ENCODE measurements around the gene MED13L.
A peak's percentile ranks its signal among the peaks of the same experiment; 100 is the strongest.

The MED13L gene

DNA sequence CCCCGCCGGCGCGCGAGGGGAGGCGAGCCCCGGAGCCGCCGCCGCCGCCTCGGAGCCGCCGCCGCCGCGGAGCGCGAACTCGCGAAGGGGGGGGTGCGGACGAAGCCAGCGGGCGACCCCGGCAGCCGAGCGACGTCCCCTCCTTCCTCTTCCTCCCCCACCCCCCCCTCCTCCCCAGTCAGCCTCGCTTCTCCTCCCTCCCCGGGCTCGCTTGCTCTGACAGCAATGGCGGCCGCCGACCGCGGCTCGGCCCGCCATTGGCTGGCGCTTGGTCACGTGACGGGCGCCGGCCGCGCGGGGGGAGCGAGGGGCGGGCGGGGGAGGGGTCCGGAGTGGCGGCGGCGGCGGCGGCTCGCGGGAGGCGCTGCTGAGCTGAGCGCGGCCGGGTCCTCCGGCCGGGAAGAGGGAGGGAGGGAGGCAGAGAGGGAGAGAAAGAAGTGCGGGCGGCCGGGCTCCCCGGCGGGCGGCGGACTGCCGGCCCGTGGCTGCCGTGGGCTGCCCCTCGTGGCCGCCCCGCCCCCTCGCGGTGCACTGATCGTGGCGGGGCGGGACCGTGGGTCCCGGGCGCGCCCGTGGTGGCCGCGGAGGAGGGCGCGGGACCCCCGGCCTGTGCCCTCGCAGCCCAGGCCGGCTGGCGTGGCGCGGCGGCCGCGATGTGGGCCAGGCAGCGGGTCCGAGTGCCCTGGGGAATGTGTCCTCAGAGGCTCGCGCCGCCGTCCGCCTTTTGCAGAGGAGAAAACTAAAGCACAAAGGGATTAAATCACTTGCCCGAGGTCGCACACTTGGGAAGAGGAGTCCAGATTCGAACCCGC, at the start of gene MED13L:
TSS of gene MED13L (minus strand) at position 227 of the 812 bp plus-strand sequence. CDS start 562 bp downstream, outside the sequence.
- peak; percentile 90 for DNase-seq (ENCODE audit: low spot score)

DNA sequence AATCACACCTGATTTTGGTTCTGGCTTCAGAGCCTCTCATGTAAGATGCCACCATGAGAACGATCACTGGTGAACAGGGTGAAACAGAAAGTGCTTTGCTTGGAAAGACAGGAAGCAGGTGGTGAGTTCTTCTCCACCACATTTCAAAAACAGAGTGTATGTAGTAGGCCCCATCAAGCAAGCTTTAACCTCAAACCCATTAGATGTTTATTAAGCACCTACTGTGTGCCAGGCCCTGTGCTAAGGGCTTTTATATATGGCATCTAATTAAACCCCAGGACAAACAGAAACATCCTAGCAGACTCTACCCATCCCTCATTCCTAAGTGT, 47.8 kb upstream of the MED13L start:
- no peak for DNase-seq (ENCODE audit: low spot score)

DNA sequence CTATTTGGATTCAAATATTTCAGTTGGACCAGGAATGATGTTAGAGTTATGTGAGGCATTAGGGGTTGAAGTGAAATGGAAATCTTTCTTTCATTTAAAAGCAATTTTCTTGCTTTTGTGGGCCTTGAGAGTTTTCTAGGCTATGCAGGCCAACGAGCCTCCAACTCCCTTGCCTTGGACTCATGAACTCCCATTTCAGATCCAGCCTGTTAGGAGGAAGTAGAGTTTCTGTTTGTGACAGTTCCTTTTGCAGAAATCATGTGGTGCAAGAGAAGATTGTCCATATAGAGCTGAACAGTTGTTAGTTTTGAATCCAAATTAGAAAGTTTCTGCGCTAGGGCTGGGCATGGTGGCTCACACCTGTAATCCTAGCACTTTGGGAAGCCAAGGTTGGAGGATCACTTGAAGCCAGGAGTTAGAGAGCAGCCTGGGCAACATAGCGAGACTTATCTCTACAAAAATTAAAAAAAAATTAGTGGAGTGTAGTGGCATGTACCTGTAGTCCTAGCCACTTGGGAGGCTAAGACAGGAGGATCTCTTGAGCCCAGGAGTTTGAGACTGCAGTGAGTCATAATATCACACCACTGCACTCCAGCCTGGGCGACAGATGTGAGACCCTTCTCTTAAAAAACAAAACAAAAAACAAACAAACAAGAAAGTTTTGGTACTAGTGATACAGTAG, 47.3 kb upstream of the MED13L start:
- DNase-seq (ENCODE audit: low spot score), result no peak

DNA sequence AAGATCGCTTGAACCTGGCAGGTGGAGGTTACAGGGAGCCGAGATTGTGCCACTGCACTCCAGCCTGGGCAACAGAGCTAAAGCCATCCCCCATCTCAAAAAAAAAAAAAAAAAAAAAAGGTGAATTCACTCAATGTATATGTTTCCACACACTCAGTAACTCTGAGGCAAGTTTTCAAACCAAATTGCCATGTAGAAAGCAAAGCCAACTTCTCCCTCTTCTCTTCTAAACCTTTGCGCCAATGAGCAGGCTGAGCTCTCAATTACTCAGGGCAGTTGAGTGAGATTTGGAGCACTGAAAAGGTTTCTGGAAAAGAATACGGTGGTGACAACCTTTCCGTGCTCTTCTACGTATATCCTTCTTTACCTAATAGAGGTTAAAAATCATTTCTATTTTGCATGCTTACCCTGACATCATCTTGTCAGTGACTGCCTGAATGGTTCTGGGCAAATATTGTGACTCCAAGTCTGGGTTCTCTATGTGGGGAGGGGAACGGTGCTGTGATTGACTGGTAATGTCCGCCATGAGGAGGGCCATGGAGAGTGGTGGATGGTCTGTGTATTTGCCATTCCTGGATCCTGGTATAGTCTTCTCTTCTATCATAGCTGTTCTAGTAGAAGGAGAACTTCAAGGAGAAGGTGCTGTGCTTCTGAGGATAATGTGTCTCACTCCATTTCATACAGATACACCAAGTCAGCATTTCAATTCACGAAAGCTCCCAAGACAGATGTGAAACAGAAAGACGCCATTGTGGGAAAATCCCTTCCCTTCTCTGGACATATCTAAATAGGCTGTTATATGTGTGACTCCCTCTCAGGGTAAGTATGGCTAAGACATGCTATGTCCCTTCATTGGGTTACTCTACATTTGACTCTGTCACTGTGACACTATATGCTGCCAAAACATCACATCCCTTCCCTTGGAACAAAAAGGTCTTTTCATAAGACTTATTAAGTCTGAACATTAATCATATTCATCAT, 46.2 kb upstream of the MED13L start:
- no peak for DNase-seq (ENCODE audit: low spot score)

DNA sequence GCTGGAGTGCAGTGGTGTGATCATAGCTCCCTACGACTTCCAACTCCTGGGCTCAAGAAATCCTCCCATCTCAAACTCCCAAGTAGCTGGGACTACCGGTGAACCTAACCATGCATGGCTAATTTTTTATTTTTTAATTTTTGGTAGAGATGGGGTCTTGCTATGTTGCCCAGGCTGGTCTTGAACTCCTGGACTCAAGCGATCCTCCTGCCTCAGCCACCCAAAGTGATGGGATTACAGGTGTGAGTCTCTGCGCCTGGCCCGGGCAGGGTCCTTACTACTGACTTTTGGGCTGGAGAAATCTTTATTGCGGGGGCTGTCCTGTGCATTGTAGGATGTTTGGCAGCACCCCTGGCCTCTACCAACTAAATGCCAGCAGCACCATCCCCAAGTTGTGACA, 44.4 kb upstream of the MED13L start:
- DNase-seq (ENCODE audit: low spot score), result no peak

DNA sequence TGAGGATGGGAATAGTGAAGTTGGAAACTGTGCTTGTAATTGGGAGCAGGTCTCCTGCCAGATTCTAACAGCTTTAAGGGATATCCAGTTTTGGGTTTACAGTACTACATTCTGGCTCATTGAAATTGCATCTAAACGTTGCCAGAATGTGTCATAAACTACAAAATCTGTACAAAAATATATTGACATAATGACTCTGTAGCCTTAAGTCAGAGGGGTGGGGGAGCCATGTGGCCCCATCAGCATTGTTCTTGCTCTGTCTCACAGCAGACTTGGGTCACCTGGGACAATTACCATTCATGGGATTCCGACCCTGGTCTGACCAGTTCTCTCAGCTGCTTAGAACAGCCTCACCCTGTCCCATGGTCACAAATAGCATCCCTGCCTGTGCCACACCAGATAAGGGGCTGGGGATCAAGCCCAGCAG, 43.3 kb upstream of the MED13L start:
- no peak for DNase-seq (ENCODE audit: low spot score)

DNA sequence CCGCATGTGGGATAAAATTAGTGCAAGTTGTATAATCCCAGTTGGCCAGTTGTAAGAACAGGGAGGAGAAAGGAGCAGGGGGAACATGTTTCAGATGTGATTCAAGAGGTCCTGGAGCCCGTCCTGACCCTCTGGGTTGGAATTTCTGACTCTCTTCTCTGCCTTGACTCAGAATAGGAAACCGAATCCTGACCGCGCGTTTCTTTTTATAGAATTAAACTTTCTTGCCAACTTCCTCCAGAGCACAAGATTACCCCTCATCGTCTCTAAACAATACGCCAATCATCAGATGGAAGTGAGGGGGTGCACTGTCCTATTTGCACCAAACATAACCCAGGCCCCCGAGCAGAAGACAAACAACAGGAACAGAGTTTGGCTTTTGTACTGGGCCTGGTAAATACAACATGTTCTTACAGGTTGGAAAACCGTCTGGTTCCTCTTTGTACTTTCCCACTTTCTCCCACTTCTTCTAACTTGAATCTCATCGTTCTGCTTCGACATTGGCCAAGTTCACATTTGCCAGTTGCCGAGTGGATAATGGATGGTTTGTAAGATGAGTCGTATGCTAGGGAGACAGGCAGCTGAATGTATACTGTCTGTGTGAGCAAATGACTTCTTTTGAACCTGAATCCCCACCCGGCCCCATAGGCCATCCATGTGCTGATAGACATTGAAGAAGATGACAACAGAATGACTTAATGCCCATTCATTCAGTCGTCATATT, 42.6 kb upstream of the MED13L start:
- DNase-seq (ENCODE audit: low spot score), result no peak

DNA sequence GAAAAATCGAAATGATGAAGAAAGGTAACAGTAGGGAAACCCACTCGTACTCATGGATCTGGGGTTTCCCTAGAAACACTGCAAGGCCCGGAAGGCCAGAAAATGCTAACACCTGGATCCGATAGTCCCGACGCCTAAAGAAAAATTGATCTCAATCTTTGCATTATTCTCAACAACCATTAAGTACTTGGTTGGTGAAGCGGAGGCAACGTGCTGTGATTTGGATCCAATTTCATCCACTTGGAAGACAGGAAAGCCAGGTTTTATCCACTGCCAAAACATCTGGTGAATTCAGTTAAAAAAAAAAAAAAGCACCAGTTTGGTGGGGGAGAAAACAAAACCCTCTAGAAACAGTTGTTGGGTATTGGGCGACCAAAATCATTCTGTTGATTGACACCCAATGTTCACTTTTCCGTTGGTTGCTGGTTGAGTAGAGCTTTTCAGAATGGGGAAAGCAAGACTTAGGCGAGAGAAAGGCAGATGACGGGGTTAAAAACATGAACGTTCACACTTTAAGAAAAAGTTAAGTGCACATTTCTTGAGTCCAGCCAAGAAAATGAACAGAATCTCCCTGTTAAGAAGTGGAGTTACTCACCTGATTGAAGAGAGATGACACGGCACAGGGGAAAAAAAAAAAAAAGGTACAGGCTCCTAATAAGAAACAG, 41.9 kb upstream of the MED13L start:
- DNase-seq (ENCODE audit: low spot score), result no peak

DNA sequence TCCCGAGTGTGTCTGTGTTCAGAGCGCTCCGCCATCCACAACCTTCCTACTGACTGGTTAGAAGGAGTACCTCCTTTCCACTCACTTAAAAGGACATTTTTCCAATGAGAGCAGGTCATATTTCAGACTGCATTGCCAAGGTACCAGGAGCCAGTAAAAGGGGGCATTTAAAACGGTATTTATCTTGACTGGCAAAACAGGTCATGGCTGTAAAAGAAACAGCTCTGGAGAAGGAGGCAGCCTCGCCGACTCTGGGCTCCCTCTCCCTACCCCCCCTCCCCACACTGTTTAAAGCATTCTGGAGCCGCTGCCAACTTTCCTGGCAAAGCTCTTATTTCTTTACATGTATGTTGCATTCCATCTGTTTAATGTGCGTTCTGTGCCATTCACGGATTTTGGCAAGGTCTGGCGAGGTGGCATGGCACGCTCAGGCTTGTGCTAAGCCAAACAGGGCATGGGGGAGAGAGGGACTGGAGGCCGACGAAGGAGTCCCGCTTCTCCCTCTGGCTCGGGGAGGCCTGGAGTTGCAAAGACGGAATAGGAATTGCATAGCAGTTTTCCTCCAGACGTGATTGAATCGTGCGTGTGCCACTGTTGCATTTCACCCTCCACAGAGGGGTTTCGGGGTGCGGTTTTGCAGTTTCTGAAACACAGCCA, 41.2 kb upstream of the MED13L start:
- no peak for DNase-seq (ENCODE audit: low spot score)

DNA sequence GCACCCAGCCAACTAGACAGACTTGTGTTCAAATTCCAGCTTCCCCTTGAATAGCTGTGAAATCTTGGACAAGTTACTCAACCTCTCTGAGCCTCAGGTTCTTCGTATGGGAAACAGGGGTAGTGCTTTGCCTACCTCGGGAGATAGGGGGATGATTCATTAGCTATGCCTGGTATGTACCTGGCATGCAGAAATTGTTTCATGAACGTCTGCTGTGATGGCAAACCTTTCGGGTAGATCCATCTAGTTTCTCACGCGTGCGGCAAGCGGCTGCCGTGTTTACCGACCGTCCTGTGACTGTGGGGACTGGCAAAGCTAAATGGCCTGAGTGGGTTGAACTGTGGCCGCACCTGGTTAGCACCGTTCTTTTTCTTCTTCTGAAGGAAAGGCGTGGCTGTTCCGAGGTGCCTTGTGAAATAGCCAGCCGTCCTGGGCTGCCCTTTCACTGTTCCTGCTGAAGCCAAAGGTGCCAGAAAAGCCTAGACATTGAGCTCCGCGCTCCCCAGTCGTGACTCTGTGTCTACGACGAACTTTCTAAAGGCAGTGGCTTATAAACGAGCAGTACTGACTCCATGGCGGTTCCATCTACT, 40.6 kb upstream of the MED13L start:
- DNase-seq (ENCODE audit: low spot score), result no peak

DNA sequence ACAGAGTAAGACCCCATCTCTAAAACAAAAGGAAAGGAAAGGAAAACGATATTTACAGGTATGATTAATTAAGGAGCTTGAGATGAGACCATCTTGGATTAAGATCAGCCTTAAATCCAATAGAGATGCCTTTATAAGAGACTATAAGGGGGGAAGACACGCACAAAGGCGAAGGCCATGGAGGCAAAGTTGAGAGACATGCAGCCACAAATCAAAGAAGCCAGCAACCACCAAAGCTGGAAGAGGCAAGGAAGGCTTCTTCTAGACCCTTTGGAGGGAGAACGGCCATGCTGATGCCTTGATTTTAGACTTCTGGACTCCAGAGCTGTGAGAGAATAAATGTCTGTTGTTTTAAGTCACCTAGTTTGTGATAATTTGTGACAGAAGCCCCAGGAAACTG, 39.6 kb upstream of the MED13L start:
- DNase-seq (ENCODE audit: low spot score), result no peak

DNA sequence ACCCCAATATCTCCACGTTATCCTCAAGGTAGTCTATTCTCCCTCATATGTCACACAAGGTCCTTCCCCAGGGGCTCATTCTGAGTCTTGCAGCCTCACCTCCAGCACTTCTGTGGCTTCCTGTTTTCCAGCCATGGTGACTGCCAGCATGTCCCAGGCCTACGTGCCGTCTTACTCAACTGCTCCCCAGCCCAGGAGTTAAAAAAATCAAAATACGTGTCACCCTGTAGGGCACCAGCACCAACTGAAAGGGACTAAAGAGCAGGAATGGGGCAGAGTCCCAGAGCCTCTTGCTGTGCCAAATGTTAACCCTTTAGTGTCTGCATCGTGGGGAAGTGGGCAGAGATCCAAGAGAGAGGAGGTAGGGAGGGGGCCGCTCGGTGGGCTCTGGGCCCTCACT, 37.0 kb upstream of the MED13L start:
- no peak for DNase-seq (ENCODE audit: low spot score)

DNA sequence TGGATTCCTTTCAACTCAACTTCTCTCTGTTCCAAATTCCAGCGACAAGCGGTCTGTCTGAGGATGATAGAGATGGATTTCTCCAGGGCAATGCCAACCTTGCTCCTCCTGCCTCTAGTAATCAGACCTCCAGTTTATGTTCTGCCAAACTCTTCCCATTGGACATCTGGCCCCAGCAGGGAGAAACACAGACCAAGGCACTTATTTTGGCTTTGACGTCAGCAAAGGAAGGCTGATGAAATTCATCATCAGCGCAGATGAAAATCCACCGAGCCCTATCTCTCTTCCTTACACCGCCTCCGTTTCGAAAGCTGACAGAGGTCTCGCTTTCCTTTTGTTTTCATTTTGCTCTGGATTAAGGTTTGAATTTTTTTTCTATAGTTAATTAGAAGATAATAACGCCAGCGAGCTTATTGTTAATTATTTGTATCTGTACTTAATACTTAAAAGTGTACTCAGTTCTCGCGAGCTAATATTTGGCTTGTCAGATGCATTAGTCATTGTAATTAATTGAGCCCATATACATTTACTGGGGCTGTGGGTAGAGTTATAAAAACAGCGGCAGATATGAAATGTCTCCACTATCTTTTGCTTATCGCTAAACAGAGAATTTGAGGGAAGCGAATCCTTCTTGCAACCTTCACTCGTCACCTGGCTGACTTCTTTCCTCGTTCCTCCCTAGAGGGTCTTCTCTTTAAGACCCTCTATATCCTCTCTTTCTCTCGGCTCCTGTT, 35.9 kb upstream of the MED13L start:
- DNase-seq (ENCODE audit: low spot score), result no peak

DNA sequence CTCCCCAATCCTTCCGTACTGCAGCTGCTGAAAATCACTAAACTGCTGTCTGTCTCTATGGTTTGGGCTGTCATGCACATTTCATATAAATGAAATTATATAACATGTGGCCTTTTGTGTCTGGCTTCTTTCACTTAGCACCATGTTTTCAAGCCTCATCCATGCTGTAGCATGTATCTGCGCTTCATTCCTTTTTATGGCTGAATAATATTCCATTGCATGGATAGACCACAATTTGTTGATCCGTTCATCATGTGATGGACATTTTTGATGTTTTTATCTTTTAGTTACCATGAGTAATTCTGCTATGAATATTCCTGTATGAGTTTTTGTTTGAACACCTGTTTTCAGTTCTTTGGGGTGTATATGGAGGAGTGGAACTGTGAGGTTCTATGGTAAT, 32.6 kb upstream of the MED13L start:
- DNase-seq (ENCODE audit: low spot score), result no peak

DNA sequence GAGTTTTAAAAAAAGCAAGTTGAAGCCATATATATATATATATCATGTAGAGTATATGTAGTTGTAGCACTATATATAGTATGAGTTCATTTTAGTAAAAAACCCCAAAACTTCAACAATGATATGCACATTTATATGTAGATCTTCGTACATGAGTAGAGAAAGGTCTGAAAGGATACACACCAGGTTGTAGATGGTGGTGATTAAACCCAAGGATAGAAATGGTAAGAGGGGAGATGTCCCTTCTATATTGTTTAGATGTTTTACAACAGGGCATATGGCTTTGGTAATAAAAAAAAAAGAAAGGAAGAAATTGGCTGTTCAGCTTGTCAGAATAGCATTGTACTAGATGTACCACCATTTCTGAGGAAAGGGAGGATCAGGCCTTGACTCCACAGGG, 31.9 kb upstream of the MED13L start:
- DNase-seq (ENCODE audit: low spot score), result no peak

DNA sequence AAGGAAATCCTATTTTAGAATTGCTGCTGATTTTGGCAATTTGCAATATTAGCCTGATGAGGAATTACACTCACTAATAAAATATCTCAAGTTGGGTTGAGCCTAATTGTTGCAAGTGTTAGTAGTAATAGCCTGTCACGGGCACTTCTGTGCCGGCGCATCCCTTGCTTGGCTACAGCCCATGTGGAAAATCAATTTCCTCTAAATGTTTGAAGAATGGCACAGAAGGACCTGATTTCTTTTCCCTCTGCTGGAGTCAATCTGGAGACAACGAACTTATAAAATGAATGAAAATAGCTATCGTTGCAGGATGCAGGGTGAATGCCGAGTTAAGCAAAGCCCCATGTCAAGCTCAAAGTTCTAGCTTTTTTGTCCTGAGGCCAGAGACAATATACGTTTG, 31.2 kb upstream of the MED13L start:
- DNase-seq (ENCODE audit: low spot score), result no peak

DNA sequence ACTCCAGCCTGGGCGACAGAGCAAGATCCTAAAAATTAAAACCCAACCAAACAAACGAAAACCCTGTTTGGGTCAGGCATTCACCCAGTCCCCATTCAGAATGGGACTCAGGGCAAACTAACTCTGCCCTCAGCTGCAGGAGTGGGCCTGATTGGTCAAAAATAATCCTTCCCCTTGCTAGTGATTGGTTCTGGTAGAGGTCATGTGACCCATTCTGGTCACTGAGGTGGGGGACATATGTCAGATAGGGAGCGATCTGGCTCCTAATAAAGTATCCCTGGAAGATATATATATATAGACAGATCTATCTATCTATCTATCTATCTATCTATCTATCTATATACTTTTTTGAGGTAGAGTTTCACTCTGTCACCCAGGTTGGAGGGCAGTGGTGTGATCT, 29.5 kb upstream of the MED13L start:
- DNase-seq (ENCODE audit: low spot score), result no peak

DNA sequence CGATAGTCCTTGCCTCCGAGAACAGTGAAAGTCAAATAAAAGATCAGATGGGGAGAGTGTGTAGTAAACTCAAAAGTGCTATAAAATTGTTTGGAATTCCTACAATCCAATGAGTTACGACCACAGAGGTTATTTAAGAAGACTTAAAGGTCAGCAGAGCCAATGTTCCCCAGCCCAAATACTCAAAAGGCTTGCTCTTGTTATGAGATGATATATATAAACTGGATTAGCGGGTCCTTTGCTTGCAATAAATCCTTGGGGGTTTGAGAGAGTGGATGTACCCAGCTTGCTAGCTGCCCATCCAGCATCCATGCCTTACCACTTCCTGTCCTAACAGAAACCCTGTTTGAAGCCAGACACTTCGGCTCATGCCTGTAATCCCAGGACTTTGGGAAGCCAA, 29.0 kb upstream of the MED13L start:
- DNase-seq (ENCODE audit: low spot score), result no peak

DNA sequence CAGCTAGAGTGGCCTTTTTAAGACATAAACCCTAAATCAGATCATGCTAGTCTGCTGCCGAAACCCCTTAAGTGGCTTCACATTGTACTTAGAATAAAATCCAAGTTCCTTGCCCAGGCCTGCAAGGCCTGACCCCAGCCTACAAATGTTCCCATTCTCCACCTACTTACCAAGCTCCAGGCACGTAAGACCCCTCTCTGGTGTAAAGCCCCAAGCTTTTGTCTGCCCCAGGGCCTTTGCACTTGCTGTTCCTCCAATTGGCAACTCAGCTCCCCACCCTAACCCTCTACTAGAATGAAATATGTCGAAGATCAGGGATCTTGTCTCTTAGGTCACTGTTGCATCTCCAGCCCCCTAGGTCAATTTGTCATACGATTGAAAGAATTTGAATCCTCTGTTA, 27.1 kb upstream of the MED13L start:
- DNase-seq (ENCODE audit: low spot score), result no peak

DNA sequence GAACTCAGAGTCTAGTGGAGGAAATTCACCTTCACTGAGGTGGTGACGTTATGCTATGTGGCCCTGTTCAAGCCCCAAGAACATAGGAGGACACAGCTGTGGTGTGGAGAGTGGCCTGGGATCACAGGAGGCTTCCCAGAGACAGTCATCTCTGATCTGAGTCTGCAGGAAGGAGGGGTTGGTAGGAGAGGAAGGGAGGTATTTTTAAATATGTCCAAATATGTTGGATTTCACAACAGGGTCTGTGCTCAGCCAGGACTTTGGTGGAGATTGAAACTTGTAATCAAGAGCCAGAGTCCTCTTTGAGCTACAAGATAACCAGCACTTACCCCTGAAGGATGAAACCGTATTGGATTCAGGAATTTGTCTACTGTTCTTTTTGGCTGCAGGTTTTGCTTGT, 26.4 kb upstream of the MED13L start:
- DNase-seq (ENCODE audit: low spot score), result no peak

All from hematopoietic multipotent progenitor cell treated with erythropoietin and hydrocortisone succinate and interleukin-3 and kit ligand, for 15 days (in vitro differentiated cells).